Thyroid gland (tissue), 4 donors: ENCODE results near the gene NSMCE1.

ENCODE experiments used
- POLR2A ChIP-seq, 2 donors: fragments of 450-650 bp; IDR thresholded peaks; one replicate each; pipeline ENCODE4 v1.6.1; 2017; ENCODE audit warnings: antibody characterized with exemption in 2 of 2, mild to moderate bottlenecking in 2 of 2, moderate library complexity in 1 of 2
- TF ChIP-seq, protein P1 (sequence below), 6 experiments: fragments of 200-600 bp in 3 of 6; fragments of 450-650 bp in 3 of 6; sonication (generic) in 3 of 6; IDR thresholded peaks; one replicate each; pipeline ENCODE4 v1.5.1; 2016 to 2019; ENCODE audit warnings: antibody characterized with exemption in 6 of 6, mild to moderate bottlenecking in 2 of 6, inconsistent platforms in 1 of 6, moderate library complexity in 1 of 6

DNA sequence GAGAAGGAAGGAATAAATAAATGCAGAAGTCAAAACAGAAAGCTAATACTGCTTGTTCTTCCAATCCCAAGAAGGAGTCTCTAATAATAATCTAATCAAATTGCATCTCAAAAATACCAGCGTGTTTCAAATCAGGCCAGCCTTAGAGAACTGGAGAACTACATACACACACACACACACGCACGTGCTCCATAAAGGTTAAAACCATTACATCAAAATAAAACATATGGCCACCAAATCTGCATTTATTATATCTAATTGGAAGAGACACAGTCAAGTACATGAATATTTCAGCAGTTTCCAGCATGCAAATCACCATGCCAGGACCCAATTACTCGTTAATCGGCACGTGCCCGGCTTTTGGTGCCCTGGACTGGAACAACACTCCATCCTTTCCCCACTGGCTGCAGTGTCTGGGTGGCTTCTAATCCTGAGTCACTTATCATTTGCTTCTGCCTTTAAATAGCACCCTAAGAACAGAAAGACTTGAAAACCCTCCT lies 85.6 kb downstream of the NSMCE1 start:
- TF ChIP-seq, protein P1, sequence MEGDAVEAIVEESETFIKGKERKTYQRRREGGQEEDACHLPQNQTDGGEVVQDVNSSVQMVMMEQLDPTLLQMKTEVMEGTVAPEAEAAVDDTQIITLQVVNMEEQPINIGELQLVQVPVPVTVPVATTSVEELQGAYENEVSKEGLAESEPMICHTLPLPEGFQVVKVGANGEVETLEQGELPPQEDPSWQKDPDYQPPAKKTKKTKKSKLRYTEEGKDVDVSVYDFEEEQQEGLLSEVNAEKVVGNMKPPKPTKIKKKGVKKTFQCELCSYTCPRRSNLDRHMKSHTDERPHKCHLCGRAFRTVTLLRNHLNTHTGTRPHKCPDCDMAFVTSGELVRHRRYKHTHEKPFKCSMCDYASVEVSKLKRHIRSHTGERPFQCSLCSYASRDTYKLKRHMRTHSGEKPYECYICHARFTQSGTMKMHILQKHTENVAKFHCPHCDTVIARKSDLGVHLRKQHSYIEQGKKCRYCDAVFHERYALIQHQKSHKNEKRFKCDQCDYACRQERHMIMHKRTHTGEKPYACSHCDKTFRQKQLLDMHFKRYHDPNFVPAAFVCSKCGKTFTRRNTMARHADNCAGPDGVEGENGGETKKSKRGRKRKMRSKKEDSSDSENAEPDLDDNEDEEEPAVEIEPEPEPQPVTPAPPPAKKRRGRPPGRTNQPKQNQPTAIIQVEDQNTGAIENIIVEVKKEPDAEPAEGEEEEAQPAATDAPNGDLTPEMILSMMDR (IDR thresholded peaks at IDR 0.05), result no peak
- no peak for TF ChIP-seq POLR2A (IDR thresholded peaks at IDR 0.05)
